Activated gamma-delta T cell treated with anti-CD3 and anti-CD28 coated beads, Interleukin-2, amount 50 U/mL, for 16 hours (primary cell): Measurements from ENCODE around the gene GREB1.
"Not testable (repeated sequence)": the region's sequence is repeated elsewhere in the genome, so short reads cannot be mapped to it uniquely, and the experiment has no call there.

Experiments used
- DNase-seq: peaks from one replicate; pipeline ENCODE4 v3.0.0-alpha.2; 2020; ENCODE audit warnings: low read depth

GREB1 gene

GRCh38 chr2:11640132-11640531 is 106.3 kb downstream of the GREB1 start:
- no peak for DNase-seq

- DNase-seq = no peak
Measured at GRCh38 chr2:11642972-11643371, 109.1 kb downstream of the GREB1 start.

GRCh38 chr2:11644293-11644692 is 110.4 kb downstream of the GREB1 start:
- no peak for DNase-seq

- DNase-seq = no peak
Measured at GRCh38 chr2:11646530-11646929, 112.7 kb downstream of the GREB1 start.

GRCh38 chr2:11647834-11648600 is 114.2 kb downstream of the GREB1 start:
- no peak for DNase-seq

GRCh38 chr2:11649093-11649492 is 115.2 kb downstream of the GREB1 start:
- DNase-seq = no peak

- no peak for DNase-seq
Measured at GRCh38 chr2:11651856-11652548, 118.2 kb downstream of the GREB1 start.

GRCh38 chr2:11652553-11652952 is 118.7 kb downstream of the GREB1 start:
- no peak for DNase-seq

- no peak for DNase-seq
Measured at GRCh38 chr2:11655495-11655894, 121.7 kb downstream of the GREB1 start.

GRCh38 chr2:11656252-11656651 is 122.4 kb downstream of the GREB1 start:
- DNase-seq = no peak

- DNase-seq = no peak
Measured at GRCh38 chr2:11656671-11657101, 122.8 kb downstream of the GREB1 start.

- no peak for DNase-seq
Measured at GRCh38 chr2:11657195-11657594, 123.3 kb downstream of the GREB1 start.

- DNase-seq = no peak
Measured at GRCh38 chr2:11657646-11658045, 123.8 kb downstream of the GREB1 start.

- no peak for DNase-seq
Measured at GRCh38 chr2:11658208-11659114, 124.6 kb downstream of the GREB1 start.

- no peak for DNase-seq
Measured at GRCh38 chr2:11659115-11659475, 125.2 kb downstream of the GREB1 start.

GRCh38 chr2:11659851-11660250 is 126.0 kb downstream of the GREB1 start:
- DNase-seq = no peak

GRCh38 chr2:11660396-11660795 is 126.6 kb downstream of the GREB1 start:
- DNase-seq = not testable (repeated sequence)

GRCh38 chr2:11661891-11662435 is 128.1 kb downstream of the GREB1 start:
- no peak for DNase-seq

- DNase-seq = no peak
Measured at GRCh38 chr2:11662882-11663281, 129.0 kb downstream of the GREB1 start.

- no peak for DNase-seq
Measured at GRCh38 chr2:11663427-11663826, 129.6 kb downstream of the GREB1 start.

- DNase-seq = no peak
Measured at GRCh38 chr2:11665028-11665427, 131.2 kb downstream of the GREB1 start.
